Activated gamma-delta T cell treated with anti-CD3 and anti-CD28 coated beads, Interleukin-2, amount 50 U/mL, for 16 hours (primary cell): Measurements from ENCODE around the gene ZCCHC10.
"Not testable (repeated sequence)": the region's sequence is repeated elsewhere in the genome, so short reads cannot be mapped to it uniquely, and the experiment has no call there.

Experiments
- DNase-seq: peaks from one replicate; pipeline ENCODE4 v3.0.0-alpha.2; 2020; ENCODE audit warnings: low read depth

Gene ZCCHC10

GRCh38 chr5:133041157-133041784 is 14.9 kb upstream of the ZCCHC10 start:
- DNase-seq: no peak

DNA sequence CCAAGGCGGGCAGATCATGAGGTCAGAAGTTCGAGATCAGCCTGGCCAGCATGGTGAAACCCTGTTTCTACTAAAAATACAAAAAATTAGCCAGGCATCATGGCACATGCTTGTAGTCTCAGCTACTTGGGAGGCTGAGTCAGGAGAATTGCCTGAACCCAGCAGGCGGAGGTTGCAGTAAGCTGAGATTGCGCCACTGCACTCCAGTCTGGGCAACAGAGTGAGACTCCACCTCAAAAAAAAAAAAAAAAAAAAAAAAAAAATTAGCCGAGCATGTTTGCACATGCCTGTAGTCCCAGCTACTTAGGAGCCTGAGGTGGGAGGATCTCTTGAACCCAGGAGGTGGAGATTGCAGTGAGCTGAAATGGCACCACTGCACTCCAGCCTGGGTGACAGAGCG is 10.3 kb upstream of the ZCCHC10 start:
- DNase-seq: not testable (repeated sequence)

- no peak for DNase-seq
These were observed 8.9 kb upstream of the ZCCHC10 start for GRCh38 chr5:133035224-133035623.

GRCh38 chr5:133034064-133034463 is 7.7 kb upstream of the ZCCHC10 start:
- no peak for DNase-seq

GRCh38 chr5:133032852-133033742 is 6.7 kb upstream of the ZCCHC10 start:
- DNase-seq: no peak

GRCh38 chr5:133030343-133031005 is 4.1 kb upstream of the ZCCHC10 start:
- no peak for DNase-seq

GRCh38 chr5:133029416-133029815 is 3.1 kb upstream of the ZCCHC10 start:
- no peak for DNase-seq

DNA sequence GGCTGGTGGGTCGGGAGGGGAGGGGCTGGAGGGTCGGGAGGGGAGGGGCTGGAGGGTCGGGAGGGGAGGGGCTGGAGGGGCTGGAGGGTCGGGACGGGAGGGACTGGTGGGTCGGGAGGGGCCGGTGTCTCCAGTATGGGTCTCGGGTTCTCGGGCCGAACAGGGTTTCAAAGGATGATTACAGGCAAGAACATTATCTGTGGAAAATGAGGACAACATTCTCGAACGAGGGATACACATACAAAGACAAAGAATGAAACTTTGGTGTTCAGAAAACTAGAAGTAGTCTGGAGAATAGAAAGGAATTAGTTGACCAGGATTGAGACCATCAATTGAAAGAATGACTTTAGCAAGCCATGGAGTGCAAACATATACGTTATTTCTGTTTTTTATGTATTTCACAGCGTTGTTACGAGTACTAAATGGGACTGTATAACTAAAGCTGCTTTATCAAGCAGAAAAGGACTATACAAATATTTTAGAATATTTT is 360 bp upstream of the ZCCHC10 start:
- DNase-seq: no peak

DNA sequence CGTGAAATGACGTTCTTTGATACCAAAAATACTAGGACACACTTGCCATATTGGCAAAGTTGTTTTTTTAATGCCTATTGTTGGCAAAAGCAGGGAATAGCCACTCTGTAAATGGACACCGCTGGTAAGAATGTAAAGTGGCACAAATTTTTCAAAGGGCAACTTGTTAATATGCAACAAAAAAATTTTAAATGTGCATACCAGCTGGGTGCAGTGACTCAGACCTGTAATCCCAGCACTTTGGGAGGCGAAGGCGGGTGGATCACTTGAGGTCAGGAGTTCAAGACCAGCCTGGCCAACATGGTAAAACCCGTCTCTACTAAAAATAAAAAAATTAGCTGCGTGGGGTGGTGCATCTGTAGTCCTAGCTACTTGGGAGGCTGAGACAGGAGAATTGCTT is 6.9 kb downstream of the ZCCHC10 start:
- not testable (repeated sequence) for DNase-seq

DNA sequence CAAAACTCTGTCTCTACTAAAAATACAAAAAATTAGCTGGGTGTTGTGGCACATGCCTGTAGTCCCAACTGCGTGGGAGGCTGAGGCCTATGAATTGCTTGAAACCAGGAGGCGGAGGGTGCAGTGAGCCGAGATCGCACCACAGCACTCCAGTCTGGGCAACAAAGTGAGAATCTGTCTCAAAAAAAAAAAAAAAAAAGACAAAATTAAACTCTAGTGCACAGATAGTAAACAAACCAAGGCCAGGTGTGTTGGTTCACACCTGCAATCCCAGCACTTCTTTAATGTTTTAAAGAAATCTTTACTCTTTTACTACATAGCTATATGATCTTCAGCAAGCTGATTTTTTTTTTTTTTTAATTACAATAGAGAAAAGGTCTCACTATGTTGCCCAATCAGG is 8.4 kb downstream of the ZCCHC10 start:
- no peak for DNase-seq

DNA sequence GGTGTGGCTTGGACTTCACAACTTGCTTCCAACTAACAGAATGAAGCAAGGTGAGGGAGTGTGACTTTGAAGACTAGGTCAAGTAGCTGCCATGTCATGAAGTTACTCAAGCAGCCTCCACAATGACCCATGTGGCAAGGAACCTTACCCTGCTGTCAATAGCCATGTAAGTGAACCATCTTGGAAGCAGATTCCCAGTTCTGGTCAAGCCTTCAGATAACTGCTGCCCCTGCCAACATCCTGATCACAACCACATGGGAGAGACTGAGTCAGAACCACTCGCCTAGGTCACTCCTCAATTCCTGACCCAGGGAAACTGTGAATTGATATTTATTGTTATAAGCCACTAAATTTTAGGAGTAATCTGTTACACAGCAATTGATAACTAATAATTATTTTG is 10.9 kb downstream of the ZCCHC10 start:
- no peak for DNase-seq

GRCh38 chr5:133008455-133008854 is 17.9 kb downstream of the ZCCHC10 start:
- not testable (repeated sequence) for DNase-seq

GRCh38 chr5:133006653-133007052 is 19.7 kb downstream of the ZCCHC10 start:
- DNase-seq: no peak

DNA sequence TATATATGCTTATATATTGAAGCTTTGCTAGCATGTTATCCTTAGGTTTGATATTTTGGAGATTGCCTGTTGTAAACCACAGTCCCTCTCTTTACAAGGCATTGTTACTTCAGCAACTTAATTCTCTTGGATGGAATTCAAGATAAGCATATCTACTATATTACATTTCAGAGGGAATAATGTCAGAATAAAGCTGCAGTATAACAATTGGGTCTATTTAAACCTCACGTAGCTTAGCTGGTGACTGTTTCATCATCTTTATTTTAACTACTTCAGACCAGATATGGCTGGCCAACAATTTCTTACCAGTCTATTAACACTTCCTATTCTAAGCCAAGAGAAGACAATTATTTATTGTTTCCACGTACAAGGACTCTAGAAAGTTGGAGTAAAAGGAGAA is 27.1 kb downstream of the ZCCHC10 start:
- DNase-seq: no peak

GRCh38 chr5:132998556-132998955 is 27.8 kb downstream of the ZCCHC10 start:
- no peak for DNase-seq

DNA sequence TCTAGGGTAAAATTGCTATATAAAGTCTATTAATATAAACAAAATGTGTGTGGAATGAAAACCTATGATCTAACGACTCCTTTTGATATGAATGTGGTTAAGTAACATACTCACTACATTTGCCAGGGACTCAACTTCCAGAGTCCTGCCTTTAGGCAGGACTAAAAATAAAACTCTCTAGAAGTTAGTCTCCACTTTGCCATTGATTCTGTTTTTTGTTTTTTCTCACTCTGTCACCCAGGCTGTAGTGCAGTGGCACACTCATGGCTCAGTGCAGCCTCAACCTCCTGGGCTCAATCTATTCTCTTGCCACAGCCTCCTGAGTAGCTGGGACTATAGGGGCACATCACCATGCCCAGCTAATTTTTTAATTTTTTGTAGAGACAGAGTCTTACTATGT is 30.0 kb downstream of the ZCCHC10 start:
- DNase-seq: no peak

- no peak for DNase-seq
These were observed 38.6 kb downstream of the ZCCHC10 start for GRCh38 chr5:132987531-132988408.

- DNase-seq: not testable (repeated sequence)
These were observed 43.4 kb downstream of the ZCCHC10 start for GRCh38 chr5:132982971-132983370.

GRCh38 chr5:132981288-132981687 is 45.1 kb downstream of the ZCCHC10 start:
- no peak for DNase-seq

DNA sequence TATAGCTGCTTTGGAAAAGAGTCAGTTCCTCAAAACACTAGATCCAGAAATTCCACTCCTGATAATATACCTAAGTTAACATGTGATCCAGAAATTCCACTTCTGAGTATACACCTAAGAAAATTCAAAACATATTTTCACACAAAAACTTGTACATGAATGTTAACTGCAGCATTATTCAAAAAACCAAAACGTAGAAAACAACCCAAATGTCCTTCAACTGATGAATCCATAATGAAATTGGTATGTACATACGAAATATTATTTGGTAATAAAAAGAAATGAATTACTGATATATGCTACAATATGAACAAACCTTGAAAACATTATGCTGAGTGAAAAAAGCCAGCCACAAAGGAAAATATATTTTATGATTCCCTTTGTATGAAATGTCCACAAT is 46.4 kb downstream of the ZCCHC10 start:
- DNase-seq: no peak

DNA sequence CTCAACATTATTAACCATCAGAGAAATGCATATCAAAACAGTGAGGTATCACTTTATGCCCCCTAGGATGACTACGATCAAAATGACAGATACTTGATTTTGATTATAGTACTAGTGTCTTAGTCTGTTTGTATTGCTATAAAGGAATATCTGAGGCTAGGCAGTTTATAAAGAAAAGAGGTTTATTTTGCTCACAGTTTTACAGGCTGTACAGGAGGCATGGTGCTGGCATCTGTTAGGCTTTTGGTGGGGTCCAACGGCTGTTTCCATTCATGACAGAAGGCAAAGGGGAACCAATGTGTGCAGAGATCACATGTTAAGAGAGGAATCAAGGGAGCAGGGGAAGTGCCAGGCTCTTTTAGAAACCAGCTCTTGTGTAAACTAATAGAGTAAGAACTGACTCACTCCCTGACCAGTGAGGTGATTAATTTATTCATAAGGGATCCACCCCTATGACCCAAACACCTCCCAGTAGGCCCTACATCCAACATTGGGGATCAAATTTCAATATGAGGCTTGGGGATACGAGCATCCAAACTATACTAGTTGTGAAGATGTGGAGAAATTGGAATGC is 46.9 kb downstream of the ZCCHC10 start:
- DNase-seq: no peak
